HG02970 (cell line): ENCODE results near the gene TMEM141.
"Not testable (repeated sequence)": the region's sequence is repeated elsewhere in the genome, so short reads cannot be mapped to it uniquely, and the experiment has no call there.

ENCODE experiments used
- ATAC-seq: cut with Tn5 transposase; IDR thresholded peaks from one replicate; pipeline ENCODE4 v1.9.1; 2021; ENCODE audit warnings: mild to moderate bottlenecking, moderate library complexity, moderate number of reproducible peaks; ENCODE audit not compliant: unreplicated experiment, low FRiP score

Gene TMEM141

GRCh38 chr9:136829981-136830885 lies 39.1 kb downstream of the TMEM141 start:
- no peak for ATAC-seq

GRCh38 chr9:136831002-136831719 lies 40.0 kb downstream of the TMEM141 start:
- no peak for ATAC-seq

DNA sequence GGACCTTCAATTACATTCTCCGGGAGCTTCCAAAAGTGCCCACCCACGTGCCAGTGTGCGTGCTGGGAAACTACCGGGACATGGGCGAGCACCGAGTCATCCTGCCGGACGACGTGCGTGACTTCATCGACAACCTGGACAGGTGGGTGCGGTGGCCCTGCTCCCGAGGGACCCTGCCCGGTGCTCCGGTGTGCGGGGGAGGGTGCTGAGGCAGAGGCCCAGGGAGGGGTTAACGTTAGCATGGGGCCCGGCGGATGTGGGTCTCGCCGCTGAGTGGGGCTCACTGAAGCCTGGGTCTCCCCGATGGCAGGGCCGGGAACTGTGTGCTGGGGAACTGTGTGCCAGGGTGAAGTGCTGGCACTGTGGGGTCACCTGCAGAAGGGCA lies 40.6 kb downstream of the TMEM141 start:
- no peak for ATAC-seq

- no peak for ATAC-seq
These were observed 41.4 kb downstream of the TMEM141 start for GRCh38 chr9:136832581-136832980.

DNA sequence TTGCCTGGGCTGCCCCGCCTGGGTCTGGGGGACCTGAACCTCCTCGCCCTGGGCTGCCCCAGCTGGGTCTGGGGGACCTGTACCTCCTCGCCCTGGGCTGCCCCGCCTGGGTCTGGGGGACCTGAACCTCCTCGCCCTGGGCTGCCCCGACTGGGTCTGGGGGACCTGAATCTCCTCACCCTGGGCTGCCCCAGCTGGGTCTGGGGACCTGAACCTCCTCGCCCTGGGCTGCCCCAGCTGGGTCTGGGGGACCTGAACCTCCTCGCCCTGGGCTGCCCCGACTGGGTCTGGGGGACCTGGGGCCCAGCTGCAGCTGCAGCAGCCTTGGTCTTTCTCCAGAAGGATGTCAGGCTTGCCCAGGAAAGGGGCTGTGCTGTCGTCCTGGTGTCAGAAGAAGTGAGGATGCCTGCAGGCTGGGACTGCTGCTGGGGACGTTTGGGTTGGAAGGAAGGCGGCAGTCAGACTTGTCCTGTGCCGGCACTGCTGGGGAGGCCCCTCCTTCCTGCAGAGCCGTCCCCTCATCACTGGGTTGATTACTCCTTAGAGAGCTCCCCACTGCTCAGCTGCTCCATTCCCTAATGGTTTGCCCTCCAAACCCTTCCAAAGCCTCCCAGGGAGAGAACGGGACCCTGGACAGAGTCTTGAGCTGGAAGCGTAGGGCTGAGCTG lies 42.4 kb downstream of the TMEM141 start:
- ATAC-seq: not testable (repeated sequence)

DNA sequence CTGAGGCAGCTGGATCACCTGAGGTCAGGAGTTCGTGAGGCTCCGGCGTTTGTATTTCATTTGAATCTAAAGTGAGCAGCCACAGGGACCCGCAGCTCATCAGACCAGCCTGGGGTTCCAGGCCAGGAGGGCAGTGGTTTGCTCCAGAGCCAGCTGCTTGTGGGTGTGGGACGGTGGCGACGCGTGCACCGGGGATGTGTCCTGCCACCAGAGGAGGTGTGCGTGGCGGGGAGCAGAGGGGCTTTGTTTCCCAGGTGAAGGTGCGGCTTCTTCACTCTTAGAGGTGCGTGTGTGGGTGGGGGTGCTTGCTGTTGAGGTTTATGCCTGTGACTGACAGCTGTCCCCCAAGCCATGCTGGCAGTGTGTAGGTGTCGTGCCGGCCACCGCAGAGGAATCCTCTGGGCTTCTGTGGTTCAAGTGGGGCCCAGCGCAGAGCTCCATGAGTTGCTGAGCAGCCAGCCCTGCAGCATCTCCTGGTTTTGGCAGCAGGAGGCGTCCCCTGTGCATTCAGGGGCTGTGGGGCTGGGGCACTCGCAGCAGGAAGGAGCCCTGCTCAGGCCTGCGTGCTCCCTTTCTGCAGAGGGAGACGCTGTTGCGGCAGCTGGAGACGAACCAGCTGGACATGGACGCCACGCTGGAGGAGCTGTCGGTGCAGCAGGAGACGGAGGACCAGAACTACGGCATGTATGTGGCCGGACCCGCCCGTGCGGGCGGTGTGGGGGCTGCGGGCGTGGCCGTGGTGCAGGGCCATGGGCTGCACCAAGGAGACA lies 44.2 kb downstream of the TMEM141 start:
- no peak for ATAC-seq

DNA sequence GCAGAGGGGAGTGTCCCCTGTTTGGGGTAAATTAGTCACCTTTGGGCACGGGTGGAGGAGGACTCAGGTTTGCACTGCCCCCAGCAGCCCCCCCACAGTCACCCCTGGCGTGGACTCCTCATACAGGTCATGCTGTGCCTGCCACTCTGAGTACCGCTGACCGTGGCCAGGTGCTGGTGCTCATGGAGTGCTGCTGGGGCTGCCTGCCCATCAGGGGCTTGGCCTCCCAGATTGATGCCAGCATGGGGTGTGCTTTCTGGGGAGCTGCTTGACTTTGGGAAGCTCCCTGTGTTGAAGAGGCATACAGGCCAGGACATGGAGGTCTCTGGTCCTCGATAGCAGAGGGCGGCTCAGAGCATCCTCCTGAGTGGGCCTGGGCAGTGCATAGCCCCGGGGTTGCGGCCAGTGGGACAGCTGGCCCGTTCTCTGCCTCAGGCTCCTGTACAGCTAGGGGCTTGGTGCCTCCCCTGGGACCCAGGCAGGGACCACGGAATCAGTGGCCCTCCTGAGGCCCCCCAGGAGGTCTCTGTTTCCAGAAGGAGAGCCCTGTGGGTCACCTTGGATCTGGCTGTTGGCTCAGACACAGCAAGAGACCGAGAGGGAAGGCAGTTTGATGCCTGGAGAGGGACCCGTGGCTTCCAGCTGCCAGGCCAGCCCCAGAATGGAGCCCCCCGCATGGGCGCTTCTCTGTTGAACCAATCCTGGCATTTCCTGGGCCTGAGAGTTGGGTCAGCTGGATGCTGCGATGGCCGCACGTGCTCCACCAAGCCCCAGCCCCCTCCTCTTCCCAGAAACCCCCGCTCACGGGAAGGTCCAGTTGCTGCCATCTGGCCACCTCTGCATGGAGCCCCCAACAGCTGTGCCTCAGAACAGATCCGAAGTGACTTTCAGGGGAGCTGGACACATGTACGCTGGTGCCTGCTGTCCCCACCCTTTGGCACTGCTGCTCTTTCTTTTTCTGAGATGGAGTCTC lies 45.1 kb downstream of the TMEM141 start:
- ATAC-seq: no peak

DNA sequence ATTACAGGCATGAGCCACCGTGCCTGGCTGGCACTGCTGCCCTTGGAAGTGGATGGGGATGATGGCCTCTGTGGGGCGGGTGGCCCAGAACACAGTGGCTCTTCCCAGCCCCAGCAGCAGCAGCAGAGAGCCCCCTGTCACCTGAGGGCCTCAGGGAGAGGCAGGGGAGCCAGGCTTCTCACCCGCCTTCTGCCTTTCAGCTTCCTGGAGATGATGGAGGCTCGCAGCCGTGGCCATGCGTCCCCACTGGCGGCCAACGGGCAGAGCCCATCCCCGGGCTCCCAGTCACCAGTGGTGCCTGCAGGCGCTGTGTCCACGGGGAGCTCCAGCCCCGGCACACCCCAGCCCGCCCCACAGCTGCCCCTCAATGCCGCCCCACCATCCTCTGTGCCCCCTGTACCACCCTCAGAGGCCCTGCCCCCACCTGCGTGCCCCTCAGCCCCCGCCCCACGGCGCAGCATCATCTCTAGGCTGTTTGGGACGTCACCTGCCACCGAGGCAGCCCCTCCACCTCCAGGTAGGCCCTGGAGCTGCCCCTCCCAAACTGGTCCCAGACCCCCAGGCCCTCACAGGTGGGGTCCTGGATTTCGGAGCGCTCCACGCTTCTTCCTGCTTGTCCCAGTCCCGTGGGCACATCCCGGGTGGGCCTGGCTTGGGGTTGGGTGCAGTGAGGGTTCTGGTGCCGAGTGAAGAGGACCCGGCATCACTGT lies 46.2 kb downstream of the TMEM141 start:
- ATAC-seq: no peak

DNA sequence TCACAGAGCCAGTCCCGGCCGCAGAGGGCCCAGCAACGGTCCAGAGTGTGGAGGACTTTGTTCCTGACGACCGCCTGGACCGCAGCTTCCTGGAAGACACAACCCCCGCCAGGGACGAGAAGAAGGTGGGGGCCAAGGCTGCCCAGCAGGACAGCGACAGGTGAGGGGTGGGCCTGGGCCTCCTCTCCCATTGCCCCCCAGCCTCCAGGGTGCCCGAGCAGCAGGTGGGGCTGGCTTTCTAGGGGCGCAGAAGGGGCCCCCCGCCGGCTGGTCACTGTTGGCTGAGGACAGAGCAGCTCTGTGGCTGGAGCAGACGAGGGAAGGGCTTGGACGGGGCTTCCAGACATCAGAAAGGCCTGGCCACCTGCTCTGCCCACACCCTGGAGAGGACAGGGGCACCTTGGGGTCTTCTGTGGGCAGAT lies 46.7 kb downstream of the TMEM141 start:
- ATAC-seq: not testable (repeated sequence)

- no peak for ATAC-seq
These were observed 47.4 kb downstream of the TMEM141 start for GRCh38 chr9:136838314-136839228.

GRCh38 chr9:136839229-136840139 lies 48.3 kb downstream of the TMEM141 start:
- no peak for ATAC-seq

GRCh38 chr9:136840140-136840876 lies 49.2 kb downstream of the TMEM141 start:
- ATAC-seq: no peak

GRCh38 chr9:136840877-136841645 lies 49.9 kb downstream of the TMEM141 start:
- no peak for ATAC-seq

GRCh38 chr9:136841646-136842379 lies 50.7 kb downstream of the TMEM141 start:
- ATAC-seq: not testable (repeated sequence)
